Activated T-cell treated with anti-CD3 and anti-CD28 coated beads for 48 hours (primary cell): ENCODE data around the gene USP40.

ENCODE experiments used
- DNase-seq: peaks from one replicate; pipeline ENCODE4 v3.0.0-alpha.2; 2020; ENCODE audit warnings: low read depth

USP40 gene

GRCh38 chr2:233443511-233444183 is 122.9 kb downstream of the USP40 start:
- peak; percentile 70 for DNase-seq

GRCh38 chr2:233442028-233442310 is 124.6 kb downstream of the USP40 start:
- no peak for DNase-seq

GRCh38 chr2:233441161-233442027 is 125.2 kb downstream of the USP40 start:
- DNase-seq, result no peak

- no peak for DNase-seq
These were observed 125.9 kb downstream of the USP40 start for GRCh38 chr2:233440714-233441113.

- no peak for DNase-seq
These were observed 126.3 kb downstream of the USP40 start for GRCh38 chr2:233440314-233440713.

- no peak for DNase-seq
These were observed 127.4 kb downstream of the USP40 start for GRCh38 chr2:233439191-233439590.

- no peak for DNase-seq
These were observed 127.9 kb downstream of the USP40 start for GRCh38 chr2:233438573-233439147.

- no peak for DNase-seq
These were observed 129.1 kb downstream of the USP40 start for GRCh38 chr2:233437439-233437955.

GRCh38 chr2:233436691-233437438 is 129.7 kb downstream of the USP40 start:
- DNase-seq, result no peak

- no peak for DNase-seq
These were observed 130.4 kb downstream of the USP40 start for GRCh38 chr2:233436191-233436581.

- no peak for DNase-seq
These were observed 131.0 kb downstream of the USP40 start for GRCh38 chr2:233435436-233436190.

- DNase-seq, result no peak
These were observed 131.8 kb downstream of the USP40 start for GRCh38 chr2:233434666-233435330.

GRCh38 chr2:233433794-233434193 is 132.8 kb downstream of the USP40 start:
- DNase-seq, result no peak

GRCh38 chr2:233433029-233433428 is 133.6 kb downstream of the USP40 start:
- no peak for DNase-seq

GRCh38 chr2:233430651-233431050 is 135.9 kb downstream of the USP40 start:
- no peak for DNase-seq

- DNase-seq, result no peak
These were observed 136.5 kb downstream of the USP40 start for GRCh38 chr2:233430081-233430480.

- DNase-seq, result no peak
These were observed 137.2 kb downstream of the USP40 start for GRCh38 chr2:233429175-233429897.

- no peak for DNase-seq
These were observed 138.1 kb downstream of the USP40 start for GRCh38 chr2:233428438-233428837.

GRCh38 chr2:233428008-233428407 is 138.6 kb downstream of the USP40 start:
- DNase-seq, result no peak

GRCh38 chr2:233426619-233427342 is 139.8 kb downstream of the USP40 start:
- peak; percentile 61 for DNase-seq
